Activated CD4-positive, alpha-beta T cell treated with anti-CD3 and anti-CD28 coated beads, Interleukin-2, amount 10 ng/mL, durations not matched to agents 7 days and 5 days (primary cell): ENCODE data around the gene TCP10L. TPM values are rescaled to one million over a fixed set of nuclear protein-coding genes. Genes with fewer than 3 reads are reported as not detected.
"Not testable (repeated sequence)": the region's sequence is repeated elsewhere in the genome, so short reads cannot be mapped to it uniquely, and the experiment has no call there.

Experiments used
- CTCF ChIA-PET: fragments of 350-600 bp; sonication (Branson Sonifier 250); formaldehyde crosslinking; loops from one replicate; lab custom pipeline; 2021; ENCODE audit warnings: antibody characterized with exemption; lab: Charles Lee
- POLR2A ChIA-PET: fragments of 350-600 bp; sonication (Branson Sonifier 250); formaldehyde crosslinking; loops from one replicate; lab custom pipeline; 2021; ENCODE audit warnings: antibody characterized with exemption; lab: Charles Lee
- DNase-seq: peaks from one replicate; pipeline ENCODE4 v3.0.0-alpha.2; 2020
- H3K27ac Mint-ChIP-seq: one replicate; pipeline ENCODE4 v1.8.0; 2021; ENCODE audit warnings: mild to moderate bottlenecking, moderate library complexity, mixed read lengths
- H3K27me3 Mint-ChIP-seq: one replicate; pipeline ENCODE4 v1.8.0; 2021; ENCODE audit warnings: mixed read lengths
- H3K36me3 Mint-ChIP-seq: one replicate; pipeline ENCODE4 v1.8.0; 2021; ENCODE audit warnings: low read depth, mixed read lengths
- H3K4me1 Mint-ChIP-seq: one replicate; pipeline ENCODE4 v1.8.0; 2021; ENCODE audit warnings: mixed read lengths
- H3K4me3 Mint-ChIP-seq: one replicate; pipeline ENCODE4 v1.8.0; 2021; ENCODE audit warnings: mild to moderate bottlenecking, moderate library complexity, mixed read lengths
- H3K9me3 Mint-ChIP-seq: one replicate; pipeline ENCODE4 v1.8.0; 2021; ENCODE audit warnings: mixed read lengths
- total RNA-seq, 2 experiments: library from RNA; stranded (reverse); gene quantifications; one replicate each; pipeline ENCODE4 v1.2.3, GENCODE V29; 2021

TCP10L gene
- total RNA-seq, 2 experiments from 2014 or later: 0.71 to 0.72 TPM

DNA sequence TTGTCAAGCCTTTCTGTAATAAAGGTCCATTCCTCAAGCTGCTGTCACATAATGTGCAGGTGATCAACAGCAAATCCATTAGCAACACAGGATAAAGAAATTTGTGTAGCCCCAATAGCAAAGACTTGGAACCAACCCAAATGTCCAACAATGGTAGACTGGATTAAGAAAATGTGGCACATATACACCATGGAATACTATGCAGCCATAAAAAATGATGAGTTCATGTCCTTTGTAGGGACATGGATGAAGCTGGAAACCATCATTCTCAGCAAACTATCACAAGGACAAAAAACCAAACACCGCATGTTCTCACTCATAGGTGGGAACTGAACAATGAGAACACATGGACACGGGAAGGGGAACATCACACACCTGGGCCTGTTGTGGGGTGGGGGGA lies 42.3 kb downstream of the TCP10L start:
- H3K27ac Mint-ChIP-seq, H3K9me3 Mint-ChIP-seq, H3K4me3 Mint-ChIP-seq, DNase-seq, H3K4me1 Mint-ChIP-seq, POLR2A ChIA-PET, H3K27me3 Mint-ChIP-seq, H3K36me3 Mint-ChIP-seq, CTCF ChIA-PET: not testable (repeated sequence)

- DNase-seq: no peak
- no peaks in the 10 kb centered on the region for H3K36me3 Mint-ChIP-seq
- ChIA-PET POLR2A (no interaction called here), CTCF (no interaction called here)
- no peak overlapping the region for H3K27ac Mint-ChIP-seq
- no peak overlapping the region for H3K4me3 Mint-ChIP-seq
- no peaks in the 10 kb centered on the region for H3K27me3 Mint-ChIP-seq
- peaks cover 19% of the 10 kb centered on the region for H3K4me1 Mint-ChIP-seq
- H3K9me3 Mint-ChIP-seq: no peaks in the 10 kb centered on the region
Measured at GRCh38 chr21:32539378-32539777, 45.9 kb downstream of the TCP10L start.

- Mint-ChIP-seq H3K4me1 (peaks cover 19% of the 10 kb centered on the region), H3K27ac (no peak overlapping the region), H3K27me3 (no peaks in the 10 kb centered on the region), H3K36me3 (no peaks in the 10 kb centered on the region), H3K4me3 (no peak overlapping the region), H3K9me3 (no peaks in the 10 kb centered on the region)
- POLR2A ChIA-PET: no interaction called here
- peak; percentile 42 for DNase-seq
- CTCF ChIA-PET: no interaction called here
Measured at GRCh38 chr21:32538147-32538792, 47.1 kb downstream of the TCP10L start.

DNA sequence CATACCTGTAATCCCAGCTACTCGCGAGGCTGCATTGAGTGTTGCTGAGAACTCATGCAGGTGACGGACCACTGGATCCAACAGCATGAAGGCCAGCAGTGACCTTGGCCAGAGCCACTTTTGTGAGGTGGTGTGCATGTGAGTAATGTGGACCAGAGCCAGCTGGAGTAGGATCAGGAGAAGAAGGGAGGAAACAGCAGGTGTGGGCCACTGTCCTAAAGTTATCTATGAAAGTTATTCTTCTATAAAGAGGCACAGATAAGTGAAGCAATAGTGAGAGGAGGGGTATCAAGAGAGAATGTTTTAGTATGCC lies 47.8 kb downstream of the TCP10L start:
- ChIA-PET CTCF (interaction anchor here (1.0 kb wide), 1 partner anchor 14 kb away, joined by 3 read pairs; no protein-coding TSS in a partner anchor), POLR2A (no interaction called here)
- Mint-ChIP-seq H3K9me3 (no peaks in the 10 kb centered on the region), H3K27ac (no peak overlapping the region), H3K27me3 (no peaks in the 10 kb centered on the region), H3K36me3 (no peaks in the 10 kb centered on the region), H3K4me3 (no peak overlapping the region), H3K4me1 (peaks cover 19% of the 10 kb centered on the region)
- no peak for DNase-seq

DNA sequence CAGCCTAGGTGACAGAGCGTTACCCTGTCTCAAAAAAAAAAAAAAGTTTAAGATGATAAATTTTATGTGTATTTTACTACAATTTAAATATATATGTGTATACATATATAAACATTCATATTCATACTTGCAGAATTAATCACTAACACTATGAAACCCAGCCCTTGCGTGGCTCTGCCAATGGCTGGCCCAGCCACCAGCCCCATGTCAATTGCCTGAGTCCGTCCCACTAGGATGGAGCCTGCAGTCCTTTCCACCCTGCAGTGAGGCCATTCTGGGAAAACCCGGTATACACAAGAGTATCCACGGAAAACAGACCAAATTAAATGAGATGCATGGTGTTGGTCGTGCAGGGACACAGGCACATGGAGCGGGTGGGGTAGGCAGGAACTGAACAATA lies 49.7 kb downstream of the TCP10L start:
- H3K36me3 Mint-ChIP-seq: no peaks in the 10 kb centered on the region
- ChIA-PET POLR2A (no interaction called here), CTCF (no interaction called here)
- H3K27ac Mint-ChIP-seq: no peak overlapping the region
- DNase-seq: no peak
- H3K27me3 Mint-ChIP-seq: no peaks in the 10 kb centered on the region
- H3K4me1 Mint-ChIP-seq: peaks cover 19% of the 10 kb centered on the region
- H3K9me3 Mint-ChIP-seq: no peaks in the 10 kb centered on the region
- H3K4me3 Mint-ChIP-seq: no peak overlapping the region

DNA sequence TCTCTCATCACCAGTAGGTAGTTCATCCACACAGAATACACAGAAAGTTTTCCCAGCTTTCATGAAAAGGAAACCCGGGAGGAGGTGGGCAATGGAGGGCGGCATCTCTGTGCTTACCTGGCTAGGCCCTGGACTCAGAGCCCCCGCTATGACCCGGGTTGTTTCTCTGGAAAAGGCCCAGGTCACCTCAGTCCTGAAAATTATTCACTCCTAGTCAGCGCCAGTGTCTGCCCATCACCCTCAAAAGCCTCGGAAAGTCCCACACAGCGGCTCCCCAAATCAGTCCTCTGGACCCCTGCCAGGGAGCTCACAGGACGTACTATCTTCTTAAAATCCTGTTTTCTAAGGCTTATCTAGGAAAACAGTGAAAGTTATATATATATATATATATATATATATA lies 51.2 kb downstream of the TCP10L start:
- CTCF ChIA-PET: no interaction called here
- H3K36me3 Mint-ChIP-seq: no peaks in the 10 kb centered on the region
- no peak overlapping the region for H3K27ac Mint-ChIP-seq
- POLR2A ChIA-PET: no interaction called here
- H3K4me3 Mint-ChIP-seq: no peak overlapping the region
- DNase-seq: no peak
- no peaks in the 10 kb centered on the region for H3K27me3 Mint-ChIP-seq
- H3K4me1 Mint-ChIP-seq: peaks cover 19% of the 10 kb centered on the region
- H3K9me3 Mint-ChIP-seq: no peaks in the 10 kb centered on the region

- no peak overlapping the region for H3K27ac Mint-ChIP-seq
- CTCF ChIA-PET: no interaction called here
- H3K4me1 Mint-ChIP-seq: peaks cover 14% of the 10 kb centered on the region
- no peaks in the 10 kb centered on the region for H3K36me3 Mint-ChIP-seq
- H3K4me3 Mint-ChIP-seq: no peak overlapping the region
- H3K9me3 Mint-ChIP-seq: no peaks in the 10 kb centered on the region
- POLR2A ChIA-PET: no interaction called here
- no peaks in the 10 kb centered on the region for H3K27me3 Mint-ChIP-seq
- no peak for DNase-seq
Measured at GRCh38 chr21:32533611-32534010, 51.7 kb downstream of the TCP10L start.

- H3K27ac Mint-ChIP-seq: no peak overlapping the region
- ChIA-PET CTCF (no interaction called here), POLR2A (no interaction called here)
- no peaks in the 10 kb centered on the region for H3K27me3 Mint-ChIP-seq
- no peaks in the 10 kb centered on the region for H3K9me3 Mint-ChIP-seq
- no peak for DNase-seq
- no peaks in the 10 kb centered on the region for H3K36me3 Mint-ChIP-seq
- H3K4me1 Mint-ChIP-seq: peaks cover 11% of the 10 kb centered on the region
- H3K4me3 Mint-ChIP-seq: no peak overlapping the region
Measured at GRCh38 chr21:32533053-32533452, 52.3 kb downstream of the TCP10L start.

GRCh38 chr21:32532636-32533035 lies 52.7 kb downstream of the TCP10L start:
- no peaks in the 10 kb centered on the region for H3K36me3 Mint-ChIP-seq
- ChIA-PET POLR2A (no interaction called here), CTCF (no interaction called here)
- H3K9me3 Mint-ChIP-seq: no peaks in the 10 kb centered on the region
- H3K4me3 Mint-ChIP-seq: no peak overlapping the region
- no peak for DNase-seq
- H3K27ac Mint-ChIP-seq: no peak overlapping the region
- peaks cover 11% of the 10 kb centered on the region for H3K4me1 Mint-ChIP-seq
- H3K27me3 Mint-ChIP-seq: no peaks in the 10 kb centered on the region

DNA sequence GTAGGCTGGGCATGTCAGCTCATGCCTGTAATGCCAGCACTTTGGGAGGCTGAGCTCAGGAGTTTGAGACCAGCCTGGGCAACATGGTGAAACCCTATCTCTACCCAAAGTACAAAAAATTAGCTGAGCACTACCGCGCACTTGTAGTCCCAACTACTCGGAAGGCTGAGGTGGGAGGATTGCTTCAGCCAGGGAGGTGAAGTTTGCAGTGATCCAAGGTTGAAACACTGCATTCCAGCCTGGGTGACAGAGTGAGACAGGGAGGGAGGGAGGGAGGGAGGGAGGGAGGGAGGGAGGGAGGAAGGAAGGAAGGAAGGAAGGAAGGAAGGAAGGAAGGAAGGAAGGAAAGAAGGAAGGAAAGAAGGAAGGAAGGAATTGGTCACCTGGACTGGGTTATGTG lies 53.8 kb downstream of the TCP10L start:
- POLR2A ChIA-PET, DNase-seq, CTCF ChIA-PET, H3K27ac Mint-ChIP-seq, H3K4me1 Mint-ChIP-seq, H3K27me3 Mint-ChIP-seq, H3K9me3 Mint-ChIP-seq, H3K36me3 Mint-ChIP-seq, H3K4me3 Mint-ChIP-seq: not testable (repeated sequence)

DNA sequence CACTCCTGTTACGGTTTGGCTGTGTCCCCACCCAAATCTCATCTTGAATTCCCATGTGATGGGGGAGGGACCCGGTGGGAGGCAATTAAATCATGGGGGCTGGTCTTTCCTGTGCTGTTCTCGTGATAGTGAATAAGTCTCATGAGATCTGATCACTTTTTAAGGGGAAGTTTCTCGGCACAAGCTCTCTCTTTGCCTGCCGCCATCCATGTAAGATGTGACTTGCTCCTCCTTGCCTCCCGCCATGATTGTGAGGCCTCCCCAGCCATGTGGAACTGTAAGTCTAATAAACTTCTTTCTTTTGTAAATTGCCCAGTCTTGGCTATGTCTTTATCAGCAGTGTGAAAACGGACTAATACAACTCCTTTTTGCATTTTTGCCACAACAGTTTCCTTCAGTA lies 54.5 kb downstream of the TCP10L start:
- DNase-seq, CTCF ChIA-PET, H3K4me1 Mint-ChIP-seq, H3K9me3 Mint-ChIP-seq, H3K36me3 Mint-ChIP-seq, H3K27ac Mint-ChIP-seq, POLR2A ChIA-PET, H3K27me3 Mint-ChIP-seq, H3K4me3 Mint-ChIP-seq: not testable (repeated sequence)

DNA sequence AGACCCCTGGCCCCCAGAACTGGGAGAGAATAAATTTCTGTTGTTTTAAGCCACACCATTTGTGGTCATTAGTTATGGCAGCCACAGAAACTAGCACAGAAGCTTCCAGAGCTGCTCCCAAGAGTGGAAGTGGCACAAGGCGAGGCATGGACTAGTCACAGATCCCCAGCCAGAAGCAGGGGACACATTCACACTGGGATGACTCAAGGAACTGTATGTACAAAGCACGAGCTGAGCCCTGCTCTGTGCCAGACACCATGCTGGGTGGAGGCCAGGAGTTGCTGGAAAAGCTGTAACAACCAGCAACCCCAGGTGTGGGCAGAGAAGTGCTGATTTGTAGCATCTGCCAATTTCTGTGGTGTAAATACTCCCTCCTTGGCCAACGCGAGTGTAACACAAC lies 55.6 kb downstream of the TCP10L start:
- Mint-ChIP-seq H3K4me3 (no peak overlapping the region), H3K36me3 (no peaks in the 10 kb centered on the region), H3K4me1 (no peaks in the 10 kb centered on the region), H3K27ac (no peak overlapping the region), H3K27me3 (no peaks in the 10 kb centered on the region), H3K9me3 (no peaks in the 10 kb centered on the region)
- ChIA-PET CTCF (no interaction called here), POLR2A (no interaction called here)
- DNase-seq: no peak

GRCh38 chr21:32525282-32525681 lies 60.0 kb downstream of the TCP10L start:
- DNase-seq: no peak
- CTCF ChIA-PET: interaction anchor here (0.6 to 1.8 kb wide), 2 partner anchors 11 to 15 kb away, joined by 3 to 4 read pairs; no protein-coding TSS in a partner anchor
- Mint-ChIP-seq H3K4me1 (no peaks in the 10 kb centered on the region), H3K36me3 (no peaks in the 10 kb centered on the region), H3K27ac (no peak overlapping the region), H3K9me3 (no peaks in the 10 kb centered on the region), H3K27me3 (no peaks in the 10 kb centered on the region), H3K4me3 (no peak overlapping the region)
- POLR2A ChIA-PET: no interaction called here

GRCh38 chr21:32523988-32524719 lies 61.2 kb downstream of the TCP10L start:
- Mint-ChIP-seq H3K4me3 (no peak overlapping the region), H3K36me3 (no peaks in the 10 kb centered on the region), H3K27me3 (no peaks in the 10 kb centered on the region), H3K4me1 (no peaks in the 10 kb centered on the region), H3K27ac (no peak overlapping the region), H3K9me3 (peaks cover under 1% of the 10 kb centered on the region)
- DNase-seq: no peak
- ChIA-PET POLR2A (no interaction called here), CTCF (interaction anchor here (1.0 to 1.8 kb wide), 2 partner anchors 10 to 13 kb away, joined by 3 to 4 read pairs; no protein-coding TSS in a partner anchor)
